ENCODE results near the gene SCRN3.

SCRN3 gene

GRCh38 chr2:174454566-174454965, 59.0 kb downstream of the SCRN3 start:
- no peaks in the 10 kb centered on the region for H3K9me3 ChIP-seq (ENCODE audit: control insufficient read depth in 2 of 2, low read length in 2 of 2)
- H3K4me1 ChIP-seq (ENCODE audit: control insufficient read depth in 2 of 2, insufficient read depth in 2 of 2, low read length in 2 of 2), result no peaks in the 10 kb centered on the region
- H3K27me3 ChIP-seq (ENCODE audit: control insufficient read depth in 2 of 2, insufficient read depth in 2 of 2, low read length in 2 of 2), result no peaks in the 10 kb centered on the region
- no peak overlapping the region for H3K4me3 ChIP-seq (ENCODE audit: low read length in 2 of 2)
- no peaks in the 10 kb centered on the region for H3K36me3 ChIP-seq (ENCODE audit: control insufficient read depth in 2 of 2, insufficient read depth in 2 of 2, low read length in 2 of 2)
- no peak overlapping the region for H3K27ac ChIP-seq (ENCODE audit: low read depth in 2 of 2, low read length in 2 of 2)
- no peak overlapping the region for H3K9ac ChIP-seq (ENCODE audit: low read depth in 1 of 2, low read length in 2 of 2)

DNA sequence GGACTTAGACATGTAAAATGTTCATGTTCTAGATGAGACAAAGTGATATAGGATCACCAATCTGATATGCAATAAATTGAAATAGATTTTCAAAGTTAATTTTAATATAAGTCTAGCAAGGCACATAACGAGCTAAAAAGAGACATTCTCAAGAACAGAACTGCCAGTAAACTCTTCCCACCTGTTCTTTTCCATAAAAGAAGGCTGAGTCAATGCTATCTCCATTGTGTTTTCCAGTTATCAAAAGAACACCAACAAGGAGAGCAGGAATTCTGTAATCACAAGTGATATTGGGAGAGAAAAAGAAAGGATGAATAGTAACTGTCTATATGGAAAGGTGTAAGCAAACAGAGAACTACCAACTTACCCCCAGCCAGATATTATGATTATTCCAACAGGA, 65.7 kb downstream of the SCRN3 start:
- H3K36me3 ChIP-seq (ENCODE audit: control insufficient read depth in 2 of 2, insufficient read depth in 2 of 2, low read length in 2 of 2), result no peaks in the 10 kb centered on the region

DNA sequence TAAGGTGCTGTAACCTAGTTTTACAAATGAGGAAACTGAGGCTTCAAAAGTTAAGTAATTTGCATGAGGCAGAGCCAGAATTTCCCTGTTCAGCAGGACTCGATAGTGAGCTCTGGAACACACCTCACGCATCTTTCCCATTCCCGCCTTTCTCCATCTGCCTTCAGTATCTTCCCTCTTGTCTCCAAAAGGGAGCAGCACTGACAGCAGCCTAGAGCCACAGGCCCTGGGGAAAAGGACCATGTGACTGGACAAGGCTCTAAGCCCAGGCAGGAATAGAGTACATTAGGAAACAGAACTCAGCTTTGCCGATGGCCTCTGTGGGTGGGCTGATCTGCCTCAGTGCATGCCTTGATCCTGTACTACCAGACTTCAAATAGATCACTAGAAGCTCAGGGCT, 69.8 kb downstream of the SCRN3 start:
- Histone ChIP-seq H3K9ac (ENCODE audit: low read depth in 1 of 2, low read length in 2 of 2) (no peak overlapping the region), H3K36me3 (ENCODE audit: control insufficient read depth in 2 of 2, insufficient read depth in 2 of 2, low read length in 2 of 2) (no peaks in the 10 kb centered on the region), H3K4me1 (ENCODE audit: control insufficient read depth in 2 of 2, insufficient read depth in 2 of 2, low read length in 2 of 2) (no peaks in the 10 kb centered on the region), H3K9me3 (ENCODE audit: control insufficient read depth in 2 of 2, low read length in 2 of 2) (no peaks in the 10 kb centered on the region), H3K27ac (ENCODE audit: low read depth in 2 of 2, low read length in 2 of 2) (no peak overlapping the region), H3K27me3 (ENCODE audit: control insufficient read depth in 2 of 2, insufficient read depth in 2 of 2, low read length in 2 of 2) (no peaks in the 10 kb centered on the region), H3K4me3 (ENCODE audit: low read length in 2 of 2) (no peak overlapping the region)

More for the DNA sequence above, 65.7 kb downstream of the SCRN3 start:
- no peaks in the 10 kb centered on the region for H3K27me3 ChIP-seq (ENCODE audit: control insufficient read depth in 2 of 2, insufficient read depth in 2 of 2, low read length in 2 of 2)
- no peaks in the 10 kb centered on the region for H3K9me3 ChIP-seq (ENCODE audit: control insufficient read depth in 2 of 2, low read length in 2 of 2)
- no peak overlapping the region for H3K27ac ChIP-seq (ENCODE audit: low read depth in 2 of 2, low read length in 2 of 2)
- H3K9ac ChIP-seq (ENCODE audit: low read depth in 1 of 2, low read length in 2 of 2), result no peak overlapping the region
- H3K4me3 ChIP-seq (ENCODE audit: low read length in 2 of 2), result no peak overlapping the region
- no peaks in the 10 kb centered on the region for H3K4me1 ChIP-seq (ENCODE audit: control insufficient read depth in 2 of 2, insufficient read depth in 2 of 2, low read length in 2 of 2)

DNA sequence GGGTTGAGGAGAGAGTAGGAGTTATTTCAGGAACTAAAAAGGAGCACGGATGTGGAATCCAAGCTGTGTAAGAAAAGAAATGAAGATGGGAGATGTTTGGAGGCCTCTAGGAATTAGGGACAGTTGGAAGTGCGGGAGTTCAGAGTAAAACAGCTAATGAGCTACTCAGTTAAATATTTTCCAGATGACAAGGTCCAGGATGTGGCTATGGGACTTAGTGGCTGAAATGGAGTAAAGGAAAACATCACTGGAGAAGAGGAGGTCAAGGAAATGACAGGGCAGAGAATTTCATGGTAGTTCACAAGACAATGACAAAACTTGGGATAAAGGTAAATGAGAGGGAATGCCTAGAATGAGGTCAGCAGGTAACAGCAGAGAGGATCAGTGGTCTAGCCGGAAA, 78.3 kb downstream of the SCRN3 start:
- Histone ChIP-seq H3K9me3 (ENCODE audit: control insufficient read depth in 2 of 2, low read length in 2 of 2) (no peaks in the 10 kb centered on the region), H3K27me3 (ENCODE audit: control insufficient read depth in 2 of 2, insufficient read depth in 2 of 2, low read length in 2 of 2) (no peaks in the 10 kb centered on the region), H3K9ac (ENCODE audit: low read depth in 1 of 2, low read length in 2 of 2) (no peak overlapping the region), H3K4me1 (ENCODE audit: control insufficient read depth in 2 of 2, insufficient read depth in 2 of 2, low read length in 2 of 2) (no peaks in the 10 kb centered on the region), H3K36me3 (ENCODE audit: control insufficient read depth in 2 of 2, insufficient read depth in 2 of 2, low read length in 2 of 2) (no peaks in the 10 kb centered on the region), H3K4me3 (ENCODE audit: low read length in 2 of 2) (no peak overlapping the region), H3K27ac (ENCODE audit: low read depth in 2 of 2, low read length in 2 of 2) (no peak overlapping the region)

DNA sequence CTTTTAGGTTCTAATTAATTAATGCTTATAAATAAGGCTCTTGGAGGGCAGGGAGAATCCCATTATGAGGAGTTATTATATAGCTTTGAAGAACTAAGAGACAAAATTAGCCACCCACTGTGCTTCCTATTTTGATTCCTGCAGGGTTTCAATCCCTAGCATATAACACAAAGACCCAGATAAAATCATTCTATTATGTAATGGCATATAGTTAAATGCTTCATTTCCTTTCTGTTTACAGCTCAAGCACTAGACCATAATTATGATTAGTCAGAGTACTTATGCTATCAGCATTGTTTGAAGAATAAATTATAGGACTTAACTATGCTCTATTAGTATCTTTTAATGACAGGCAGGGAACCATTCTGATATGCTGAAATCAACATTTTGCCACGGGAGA, 82.2 kb downstream of the SCRN3 start:
- Histone ChIP-seq H3K27ac (ENCODE audit: low read depth in 2 of 2, low read length in 2 of 2) (no peak overlapping the region), H3K9me3 (ENCODE audit: control insufficient read depth in 2 of 2, low read length in 2 of 2) (no peaks in the 10 kb centered on the region), H3K4me1 (ENCODE audit: control insufficient read depth in 2 of 2, insufficient read depth in 2 of 2, low read length in 2 of 2) (no peaks in the 10 kb centered on the region), H3K27me3 (ENCODE audit: control insufficient read depth in 2 of 2, insufficient read depth in 2 of 2, low read length in 2 of 2) (no peaks in the 10 kb centered on the region), H3K36me3 (ENCODE audit: control insufficient read depth in 2 of 2, insufficient read depth in 2 of 2, low read length in 2 of 2) (peaks cover 0 to 4% of the 10 kb centered on the region in 2 donors), H3K9ac (ENCODE audit: low read depth in 1 of 2, low read length in 2 of 2) (no peak overlapping the region), H3K4me3 (ENCODE audit: low read length in 2 of 2) (no peak overlapping the region)

Data from mucosa of rectum (tissue), 2 donors.